HepG2 (cell line): ENCODE results near the gene PIK3CA. TPM values are rescaled to one million over a fixed set of nuclear protein-coding genes. Genes with fewer than 3 reads are reported as not detected.

Experiments
- ATAC-seq: fragments of 200-7000 bp; cut with Tn5 transposase; 3 replicates; pipeline ENCODE4 v1.9.1; 2020; ENCODE audit warnings: mild to moderate bottlenecking, moderate library complexity
- BruUV-seq: library from RNA; stranded (reverse); fragments of 400-500 nt; replicated peaks from 2 replicates; lab custom pipeline; 2021; lab: Mats Ljungman, UMichigan
- CTCF ChIA-PET: fragments of 300-600 bp; formaldehyde crosslinking; extraction: SDS; loops from one replicate; lab custom pipeline; 2021; ENCODE audit warnings: low total read pairs, inconsistent platforms, low intra/inter-chr PET ratio; lab: Yijun Ruan, JAX
- POLR2A ChIA-PET: fragments of 350-600 bp; sonication (Branson Sonifier 250); formaldehyde crosslinking; loops from one replicate; lab custom pipeline; 2020; ENCODE audit warnings: antibody characterized with exemption, inconsistent platforms; lab: Yijun Ruan, JAX
- DNase-seq: peaks from one replicate; pipeline ENCODE4 v3.0.0-alpha.2; 2015; ENCODE audit warnings: low spot score
- FAIRE-seq: peaks from 3 replicates; lab custom pipeline; 2011; peaks lifted over from hg19 to GRCh38; lab: Jason Lieb, UNC
- H2AFZ ChIP-seq: one replicate; pipeline ENCODE4 v1.6.1; 2011; ENCODE audit warnings: low read length, inconsistent platforms
- H3K27ac ChIP-seq: fragments of 300-600 bp; 3 replicates; pipeline ENCODE4 v1.8.0; 2011; ENCODE audit warnings: mixed run types, mild to moderate bottlenecking, mixed read lengths, low read length, inconsistent platforms; ENCODE audit not compliant: insufficient read depth; ENCODE audit errors: extremely low read length
- H3K27me3 ChIP-seq, 2 experiments: fragments of 200-600 bp in 1 of 2; 2 replicates in 1 of 2; 3 replicates in 1 of 2; pipeline versions ENCODE4 v1.6.0 to v1.8.0; 2011; ENCODE audit warnings: low read length in 2 of 2, mild to moderate bottlenecking in 2 of 2, moderate library complexity in 2 of 2, inconsistent platforms in 1 of 2; ENCODE audit not compliant: insufficient read depth in 2 of 2, control insufficient read depth in 1 of 2
- H3K36me3 ChIP-seq, 2 experiments: fragments of 200-600 bp in 1 of 2; replicated peaks in 1 of 2; 2 replicates in 1 of 2; 3 replicates in 1 of 2; pipeline versions ENCODE4 v1.5.1 to v1.8.0; 2011; ENCODE audit warnings: low read length in 2 of 2, inconsistent platforms in 1 of 2; ENCODE audit not compliant: insufficient read depth in 2 of 2, control insufficient read depth in 1 of 2
- H3K4me1 ChIP-seq: 2 replicates; pipeline ENCODE4 v1.5.1; 2012; ENCODE audit warnings: low read length, inconsistent platforms; ENCODE audit not compliant: insufficient read depth
- H3K4me2 ChIP-seq: 2 replicates; pipeline ENCODE4 v1.6.0; 2011; ENCODE audit warnings: low read depth, low read length, inconsistent platforms
- H3K4me3 ChIP-seq, 3 experiments: fragments of 200-600 bp in 1 of 3; sonication (generic), shearing (Covaris generic) in 1 of 3; replicated peaks in 1 of 3; 2 replicates each; pipeline ENCODE4 v1.5.1; 2011 to 2016; ENCODE audit warnings: low read length in 3 of 3, inconsistent platforms in 2 of 3, low read depth in 2 of 3, mild to moderate bottlenecking in 2 of 3, control low read depth in 1 of 3, mixed read lengths in 1 of 3; ENCODE audit not compliant: insufficient read depth in 1 of 3
- H3K79me2 ChIP-seq: one replicate; pipeline ENCODE4 v1.6.1; 2011; ENCODE audit warnings: low read length, inconsistent platforms; ENCODE audit not compliant: insufficient read depth
- H3K9ac ChIP-seq: 2 replicates; pipeline ENCODE4 v1.6.0; 2011; ENCODE audit warnings: mild to moderate bottlenecking, low read depth, low read length, inconsistent platforms; ENCODE audit not compliant: insufficient read depth
- H3K9me3 ChIP-seq: 2 replicates; pipeline ENCODE4 v1.5.1; 2012; ENCODE audit warnings: mild to moderate bottlenecking, low read length
- H4K20me1 ChIP-seq: 2 replicates; pipeline ENCODE4 v1.6.0; 2011; ENCODE audit warnings: inconsistent platforms, mild to moderate bottlenecking, low read length, moderate library complexity; ENCODE audit not compliant: insufficient read depth
- CENPBD1 ChIP-seq: sonication (generic); formaldehyde crosslinking; IDR thresholded peaks from 2 replicates; pipeline ENCODE4 v1.8.0; 2022; ENCODE audit warnings: missing genetic modification reagents, low read depth, mild to moderate bottlenecking, borderline replicate concordance
- GABPA ChIP-seq, 2 experiments: IDR thresholded peaks; 2 replicates each; pipeline ENCODE4 v1.6.1; 2011 to 2016; ENCODE audit warnings: low read depth in 2 of 2, low read length in 1 of 2, missing biosample characterization in 1 of 2, missing genetic modification characterization in 1 of 2
- KLF16 ChIP-seq, 2 experiments: sonication (generic) in 1 of 2; formaldehyde crosslinking in 1 of 2; IDR thresholded peaks; 2 replicates each; pipeline versions ENCODE4 v1.6.1 to v1.8.0; 2016 to 2023; ENCODE audit warnings: missing genetic modification reagents in 2 of 2, missing compliant biosample characterization in 1 of 2
- RELA ChIP-seq: sonication (generic); formaldehyde crosslinking; IDR thresholded peaks from 2 replicates; pipeline ENCODE4 v1.4.0; 2020; ENCODE audit warnings: missing genetic modification reagents
- SALL1 ChIP-seq: sonication (generic); formaldehyde crosslinking; IDR thresholded peaks from 2 replicates; pipeline ENCODE4 v1.8.0; 2022; ENCODE audit warnings: mild to moderate bottlenecking, missing genetic modification reagents
- SMAD1 ChIP-seq: sonication (generic); formaldehyde crosslinking; IDR thresholded peaks from 2 replicates; pipeline ENCODE4 v1.4.0; 2020; ENCODE audit warnings: missing genetic modification reagents, low read depth, mild to moderate bottlenecking, borderline replicate concordance
- SP4 ChIP-seq: sonication (generic); formaldehyde crosslinking; IDR thresholded peaks from 2 replicates; pipeline ENCODE4 v1.8.1; 2023; ENCODE audit warnings: mild to moderate bottlenecking, missing genetic modification reagents
- UBTF ChIP-seq: sonication (generic); formaldehyde crosslinking; IDR thresholded peaks from 2 replicates; pipeline ENCODE4 v1.4.0; 2020; ENCODE audit warnings: mild to moderate bottlenecking, missing genetic modification reagents
- XRCC5 ChIP-seq: fragments of 200-400 bp; formaldehyde crosslinking; optimal IDR thresholded peaks from 2 replicates; pipeline ENCODE3; 2017; ENCODE audit warnings: mild to moderate bottlenecking, low read length
- ZBTB40 ChIP-seq, 2 experiments: fragments of 450-650 bp in 1 of 2; sonication (generic) in 1 of 2; formaldehyde crosslinking in 1 of 2; IDR thresholded peaks; 2 replicates each; pipeline versions ENCODE4 v1.6.1 to v1.8.0; 2016 to 2022; ENCODE audit warnings: antibody characterized with exemption in 1 of 2, mild to moderate bottlenecking in 1 of 2, missing genetic modification reagents in 1 of 2
- WGBS: methylation state at CpG from one replicate; pipeline ENCODE4 v1.1.6; 2017; ENCODE audit warnings: low lambda C conversion rate; 5-methylcytosine and 5-hydroxymethylcytosine counted together
- in situ Hi-C: cut with HindIII; loops from 2 replicates; pipeline ENCODE4 v1.10.0; 2017; ENCODE audit warnings: low pct_unique_long_range_greater_than_20kb; ENCODE audit not compliant: extremely low pct_ligation_motif_present
- intact Hi-C: fragments of 100-400 bp; cut with micrococcal nuclease; formaldehyde crosslinking; loops from one replicate; pipeline ENCODE4 v1.10.0; 2022; ENCODE audit not compliant: unreplicated experiment
- polyA plus RNA-seq, 8 experiments: library from polyadenylated mRNA; depleted of rRNA in 3 of 8; stranded (reverse) in 7 of 8; unstranded in 1 of 8; fragments of >200 nt; fragmentation: Illumina TruSeq in 4 of 8; extraction: Trizol in 4 of 8; gene quantifications; 2 replicates each; pipeline versions ENCODE4 v1.2.1 to v1.2.3, GENCODE V29; 2011 to 2016; ENCODE audit warnings: low read depth in 4 of 8, missing spikeins in 1 of 8, mixed read lengths in 1 of 8; ENCODE audit not compliant: insufficient read depth in 1 of 8
- total RNA-seq, 5 experiments: library from RNA; depleted of rRNA; stranded (reverse); fragments of >200 nt; fragmentation: Illumina TruSeq; extraction: Trizol; gene quantifications; 2 replicates each; pipeline ENCODE4 v1.2.3, GENCODE V29; 2016; ENCODE audit warnings: low read depth in 1 of 5

The PIK3CA gene
- total and polyA plus RNA-seq, 2 of the 13 experiments (the other 11 are each of a cell fraction or from before 2014, with no cell fraction given) = 5.7 to 11.4 TPM

- Histone ChIP-seq H3K36me3 (no peaks in the 10 kb centered on the region), H3K9ac (peak overlapping the region; percentile 62), H3K9me3 (no peaks in the 10 kb centered on the region), H3K4me1 (peaks cover 48% of the 10 kb centered on the region), H3K4me2 (peak overlapping the region; percentile 76), H2AFZ (peak overlapping the region; percentile 83), H3K27ac (peak overlapping the region; percentile 57), H4K20me1 (no peaks in the 10 kb centered on the region), H3K27me3 (no peaks in the 10 kb centered on the region), H3K4me3 (peak overlapping the region; percentile 61 to 75 (median 74)), H3K79me2 (peaks cover 9% of the 10 kb centered on the region)
- intact Hi-C loops = no loop called here
- WGBS = 35% methylated on average over 25 of the region's 71 CpGs
- FAIRE-seq (no peak), DNase-seq (peak; percentile 37), ATAC-seq (peak; percentile 98)
- in situ Hi-C loops = no loop called here
- ChIA-PET POLR2A (interaction anchor here (0.8 to 1.6 kb wide), 3 partner anchors 9 to 19 kb away, joined by 3 to 6 read pairs (median 3); partner anchors contain the start of gene KCNMB3), CTCF (no interaction called here)
- BruUV-seq = no TSS peak
- peak; percentile 58 for TF ChIP-seq XRCC5
- TF ChIP-seq KLF16 (CRISPR knock-in tag; IDR thresholded peaks at IDR 0.05) = no peak
- no peak for TF ChIP-seq CENPBD1
- no peak for TF ChIP-seq RELA (CRISPR knock-in tag)
- TF ChIP-seq SALL1 (CRISPR knock-in tag) = peak; percentile 69
- peak; percentile 44; the same call in 1 of the 2 replicates for TF ChIP-seq SMAD1 (CRISPR knock-in tag)
- TF ChIP-seq UBTF (CRISPR knock-in tag) = peak; percentile 83; the same call in 1 of the 2 replicates
- TF ChIP-seq ZBTB40 (IDR thresholded peaks at IDR 0.05) = no peak
- peak; percentile 57; the same call in 1 of the 2 replicates for TF ChIP-seq ZBTB40 (CRISPR knock-in tag; IDR thresholded peaks at IDR 0.05)
- peak; percentile 65 for TF ChIP-seq SP4 (CRISPR knock-in tag)
- peak; percentile 15; the same call in 1 of the 2 replicates for TF ChIP-seq GABPA (IDR thresholded peaks at IDR 0.05; ENCODE audit: low read depth, low read length)
- peak; percentile 25; the same call in 1 of the 2 replicates for TF ChIP-seq GABPA (CRISPR knock-in tag; IDR thresholded peaks at IDR 0.05; ENCODE audit: low read depth)
Measured at GRCh38 chr3:179260949-179261765, 113.0 kb downstream of the PIK3CA start.
